IPS-20b (cell line): ENCODE data around the gene TRIP11.

Source experiments
- H3K27ac ChIP-seq: one replicate; pipeline ENCODE4 v1.5.1; 2013; ENCODE audit warnings: low read length
- H3K27me3 ChIP-seq: 2 replicates; pipeline ENCODE4 v1.6.1; 2013; ENCODE audit warnings: mild to moderate bottlenecking, low read length, inconsistent platforms; ENCODE audit not compliant: insufficient read depth
- H3K36me3 ChIP-seq: 2 replicates; pipeline ENCODE4 v1.6.1; 2013; ENCODE audit warnings: low read depth, mild to moderate bottlenecking, inconsistent platforms, low read length, moderate library complexity; ENCODE audit not compliant: insufficient read depth
- H3K4me1 ChIP-seq: 2 replicates; pipeline ENCODE4 v1.6.1; 2013; ENCODE audit warnings: mild to moderate bottlenecking, control low read depth, inconsistent platforms, low read length, moderate library complexity; ENCODE audit not compliant: insufficient read depth
- H3K4me3 ChIP-seq: 2 replicates; pipeline ENCODE4 v1.5.1; 2013; ENCODE audit warnings: mild to moderate bottlenecking, low read length, inconsistent platforms
- H3K9ac ChIP-seq: 2 replicates; pipeline ENCODE4 v1.6.1; 2013; ENCODE audit warnings: low read depth, mild to moderate bottlenecking, inconsistent platforms, low read length, moderate library complexity
- H3K9me3 ChIP-seq: 2 replicates; pipeline ENCODE4 v1.6.1; 2013; ENCODE audit warnings: mild to moderate bottlenecking, low read depth, low read length, inconsistent platforms; ENCODE audit not compliant: insufficient read depth

Gene TRIP11

DNA sequence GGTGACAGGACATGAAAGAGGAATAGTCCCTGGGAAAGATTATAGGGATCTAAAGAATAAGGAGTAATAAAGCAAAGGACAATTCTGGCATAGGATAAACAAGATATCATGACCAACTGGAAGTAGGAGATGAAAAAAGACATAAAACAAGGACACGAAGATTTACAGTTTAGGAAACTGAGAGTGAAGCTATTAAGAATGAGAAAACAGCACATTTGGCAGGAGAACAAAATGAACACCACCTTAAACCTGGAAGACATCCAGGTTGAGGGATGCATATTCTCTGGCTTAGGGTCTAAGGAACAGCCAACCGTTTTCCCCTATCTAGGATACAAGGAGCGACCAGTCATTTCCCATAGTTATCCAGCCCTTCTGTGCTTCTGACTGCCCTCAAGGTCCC lies 1.9 kb downstream of the TRIP11 start:
- Histone ChIP-seq H3K4me3 (peak overlapping the region; percentile 98), H3K9me3 (no peaks in the 10 kb centered on the region), H3K9ac (no peak overlapping the region), H3K27me3 (no peaks in the 10 kb centered on the region), H3K27ac (no peak overlapping the region), H3K4me1 (peaks cover 3% of the 10 kb centered on the region; the same call in 1 of the 2 replicates), H3K36me3 (no peaks in the 10 kb centered on the region; the same call in 1 of the 2 replicates)

DNA sequence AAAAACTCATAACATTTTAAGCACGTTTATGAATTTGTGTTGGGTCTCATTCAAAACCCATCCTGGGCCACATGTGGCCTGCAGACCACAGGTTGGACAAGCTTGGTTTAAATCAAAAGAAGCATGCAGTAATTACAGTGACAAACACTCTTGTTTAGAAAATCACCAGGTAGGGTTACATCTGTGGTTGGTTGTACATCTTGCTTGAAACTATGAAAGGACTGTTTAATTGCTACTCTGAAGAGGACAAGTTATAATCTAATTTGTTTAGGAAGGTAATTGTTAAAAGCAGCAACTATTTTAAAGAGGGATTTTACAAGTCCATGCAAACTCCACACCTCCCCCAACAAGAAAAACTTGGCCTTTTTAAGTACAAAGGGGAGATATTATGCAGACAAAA lies 4.0 kb downstream of the TRIP11 start:
- H3K27me3 ChIP-seq, result no peaks in the 10 kb centered on the region
- no peak overlapping the region for H3K27ac ChIP-seq
- no peak overlapping the region for H3K4me3 ChIP-seq
- H3K9me3 ChIP-seq, result no peaks in the 10 kb centered on the region
- no peaks in the 10 kb centered on the region; the same call in 1 of the 2 replicates for H3K36me3 ChIP-seq
- H3K9ac ChIP-seq, result no peak overlapping the region
- H3K4me1 ChIP-seq, result peaks cover 3% of the 10 kb centered on the region; the same call in 1 of the 2 replicates

DNA sequence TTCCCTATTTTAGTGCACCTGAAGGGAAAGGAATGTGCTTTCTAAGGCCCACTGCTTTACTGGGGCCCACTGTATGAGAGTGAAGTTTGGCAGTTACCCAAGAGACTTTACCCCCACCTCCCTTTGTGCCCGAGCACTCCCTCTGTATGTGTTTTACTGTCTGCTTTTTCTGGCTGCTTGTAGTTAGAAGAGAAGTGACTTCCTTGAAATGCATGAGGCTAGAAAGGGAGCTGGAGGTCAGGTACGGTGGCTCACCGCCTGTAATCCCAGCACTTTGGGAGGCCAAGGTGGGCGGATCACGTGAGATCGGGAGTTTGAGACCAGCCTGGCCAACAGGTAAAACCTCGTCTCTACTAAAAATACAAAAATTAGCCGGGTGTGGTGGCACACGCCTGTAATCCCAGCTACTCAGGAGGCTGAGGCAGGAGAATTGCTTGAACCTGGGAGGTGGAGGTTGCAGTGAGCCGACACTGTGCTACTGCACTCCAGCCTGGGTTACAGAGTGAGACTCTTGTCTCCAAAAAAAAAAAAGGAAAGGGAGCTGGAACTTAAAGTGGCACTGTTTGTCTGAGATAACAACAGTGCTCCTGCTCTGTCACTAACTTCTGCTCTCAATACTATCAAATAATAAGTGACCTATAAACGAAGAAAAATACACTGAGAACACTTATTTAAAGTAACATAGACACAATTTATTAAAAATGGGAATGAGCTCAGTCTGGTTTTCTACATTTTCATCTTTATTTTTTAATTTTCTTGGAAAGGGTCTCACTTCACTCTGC lies 5.8 kb downstream of the TRIP11 start:
- no peak overlapping the region for H3K9ac ChIP-seq
- no peak overlapping the region for H3K4me3 ChIP-seq
- H3K9me3 ChIP-seq, result no peaks in the 10 kb centered on the region
- H3K27ac ChIP-seq, result no peak overlapping the region
- H3K36me3 ChIP-seq, result peaks cover 9% of the 10 kb centered on the region; the same call in 1 of the 2 replicates
- H3K4me1 ChIP-seq, result peaks cover 3% of the 10 kb centered on the region; the same call in 1 of the 2 replicates
- no peaks in the 10 kb centered on the region for H3K27me3 ChIP-seq

DNA sequence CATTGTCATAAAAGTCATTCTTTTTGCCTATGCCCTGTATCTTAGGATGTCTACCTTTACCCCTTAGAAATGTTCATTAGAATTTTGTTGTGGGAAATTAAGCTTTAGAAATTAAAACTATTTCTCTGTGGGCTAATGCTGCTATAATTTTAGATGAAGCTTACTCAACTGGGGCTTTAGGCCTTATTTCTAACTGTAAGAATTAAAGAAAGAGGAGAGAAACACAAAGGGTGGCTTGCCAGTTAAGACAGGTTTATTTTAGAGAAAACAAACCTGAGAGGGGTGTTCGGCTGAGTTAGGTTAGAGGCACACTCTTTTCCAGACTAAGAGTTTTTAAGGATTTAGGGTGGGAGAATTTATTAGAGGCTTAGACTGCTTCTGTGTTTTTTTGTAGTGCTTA lies 6.4 kb downstream of the TRIP11 start:
- no peak overlapping the region for H3K27ac ChIP-seq
- H3K27me3 ChIP-seq, result no peaks in the 10 kb centered on the region
- H3K4me3 ChIP-seq, result no peak overlapping the region
- no peak overlapping the region for H3K9ac ChIP-seq
- peaks cover 15% of the 10 kb centered on the region; the same call in 1 of the 2 replicates for H3K36me3 ChIP-seq
- H3K4me1 ChIP-seq, result peaks cover 3% of the 10 kb centered on the region; the same call in 1 of the 2 replicates
- no peaks in the 10 kb centered on the region for H3K9me3 ChIP-seq

DNA sequence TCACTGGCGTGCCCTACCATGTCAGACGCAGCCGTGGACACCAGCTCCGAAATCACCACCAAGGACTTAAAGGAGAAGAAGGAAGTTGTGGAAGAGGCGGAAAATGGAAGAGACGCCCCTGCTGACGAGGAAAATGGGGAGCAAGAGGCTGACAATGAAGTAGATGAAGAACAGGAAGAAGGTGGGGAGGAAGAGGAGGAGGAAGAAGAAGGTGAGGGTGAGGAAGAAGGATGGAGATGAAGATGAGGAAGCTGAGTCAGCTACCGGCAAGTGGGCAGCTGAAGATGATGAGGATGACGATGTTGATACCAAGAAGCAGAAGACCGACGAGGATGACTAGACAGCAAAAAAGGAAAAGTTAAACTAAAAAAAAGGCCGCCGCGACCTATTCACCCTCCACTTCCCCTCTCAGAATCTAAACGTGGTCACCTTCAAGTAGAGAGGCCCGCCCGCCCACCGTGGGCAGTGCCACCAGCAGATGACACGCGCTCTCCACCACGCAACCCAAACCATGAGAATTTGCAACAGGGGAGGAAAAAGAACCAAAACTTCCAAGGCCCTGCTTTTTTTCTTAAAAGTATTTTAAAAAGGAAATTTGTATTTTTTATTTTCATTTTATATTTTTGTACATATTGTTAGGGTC lies 13.2 kb downstream of the TRIP11 start:
- Histone ChIP-seq H3K9ac (no peak overlapping the region), H3K36me3 (peaks cover 37% of the 10 kb centered on the region), H3K27ac (no peak overlapping the region), H3K9me3 (no peaks in the 10 kb centered on the region), H3K4me1 (no peaks in the 10 kb centered on the region), H3K27me3 (no peaks in the 10 kb centered on the region), H3K4me3 (no peak overlapping the region)

DNA sequence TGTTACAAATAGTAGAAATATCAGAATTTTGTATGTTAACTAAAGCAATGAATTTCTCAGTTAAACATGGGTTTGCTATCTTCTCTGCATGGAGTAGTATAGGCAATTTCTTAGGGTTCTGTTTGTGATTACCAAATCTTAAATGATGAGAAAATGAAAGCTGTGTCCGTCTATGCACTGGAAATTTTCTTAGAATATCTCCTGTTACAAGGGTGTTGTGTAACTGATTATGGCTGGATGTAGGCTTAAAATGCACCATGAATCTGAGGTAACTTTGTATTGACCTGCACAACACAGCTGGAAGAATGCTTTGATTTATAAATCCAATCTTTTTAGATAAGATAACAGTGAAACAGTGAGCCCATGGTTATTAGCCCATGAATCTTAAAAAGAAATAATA lies 17.8 kb downstream of the TRIP11 start:
- Histone ChIP-seq H3K4me3 (no peak overlapping the region), H3K9me3 (no peaks in the 10 kb centered on the region), H3K4me1 (no peaks in the 10 kb centered on the region), H3K27me3 (no peaks in the 10 kb centered on the region), H3K9ac (no peak overlapping the region), H3K27ac (no peak overlapping the region), H3K36me3 (peaks cover 34% of the 10 kb centered on the region)

DNA sequence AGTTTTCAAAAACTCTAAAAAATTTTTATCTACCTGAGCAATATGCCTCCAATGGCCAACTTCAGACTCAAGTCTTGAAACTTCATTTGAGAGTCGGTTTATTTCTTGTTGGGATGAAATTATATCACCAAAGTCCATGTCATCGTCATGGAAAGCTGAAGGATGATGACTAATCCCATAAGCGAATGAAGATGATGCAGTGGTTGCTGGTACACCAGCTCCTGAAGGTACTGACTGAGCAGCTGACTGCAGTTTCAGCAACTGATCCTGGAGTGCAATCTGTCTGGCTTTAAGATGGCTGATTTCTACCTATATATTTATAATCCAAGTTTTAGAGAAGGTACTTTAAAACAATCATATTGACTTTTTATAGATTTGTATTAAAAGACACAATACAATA lies 18.3 kb downstream of the TRIP11 start:
- Histone ChIP-seq H3K4me3 (no peak overlapping the region), H3K36me3 (peaks cover 37% of the 10 kb centered on the region), H3K9ac (no peak overlapping the region)

DNA sequence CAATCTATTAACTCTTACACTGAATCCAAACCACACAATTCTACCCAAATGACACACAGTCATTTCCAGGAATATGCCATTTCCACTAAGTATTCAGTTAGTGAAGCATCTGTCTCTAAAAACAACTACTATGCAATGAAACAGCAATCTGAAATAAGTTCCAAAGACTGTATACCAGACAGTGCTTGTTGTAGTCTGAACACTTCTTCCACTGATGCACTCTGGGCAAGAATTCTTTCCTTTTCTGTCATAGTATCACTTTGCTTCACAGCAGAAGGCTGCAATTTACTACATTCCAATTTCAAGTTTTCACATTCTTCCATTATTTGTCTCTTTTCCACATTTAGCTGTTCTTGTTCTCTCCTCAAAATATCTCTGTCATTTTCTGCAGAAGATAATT lies 25.8 kb downstream of the TRIP11 start:
- no peaks in the 10 kb centered on the region for H3K27me3 ChIP-seq
- no peak overlapping the region for H3K4me3 ChIP-seq
- H3K9me3 ChIP-seq, result no peaks in the 10 kb centered on the region
- no peaks in the 10 kb centered on the region for H3K4me1 ChIP-seq
- peaks cover 53% of the 10 kb centered on the region for H3K36me3 ChIP-seq
- no peak overlapping the region for H3K9ac ChIP-seq
- H3K27ac ChIP-seq, result no peak overlapping the region

More for the DNA sequence above, 18.3 kb downstream of the TRIP11 start:
- Histone ChIP-seq H3K27ac (no peak overlapping the region), H3K4me1 (no peaks in the 10 kb centered on the region), H3K9me3 (no peaks in the 10 kb centered on the region), H3K27me3 (no peaks in the 10 kb centered on the region)

DNA sequence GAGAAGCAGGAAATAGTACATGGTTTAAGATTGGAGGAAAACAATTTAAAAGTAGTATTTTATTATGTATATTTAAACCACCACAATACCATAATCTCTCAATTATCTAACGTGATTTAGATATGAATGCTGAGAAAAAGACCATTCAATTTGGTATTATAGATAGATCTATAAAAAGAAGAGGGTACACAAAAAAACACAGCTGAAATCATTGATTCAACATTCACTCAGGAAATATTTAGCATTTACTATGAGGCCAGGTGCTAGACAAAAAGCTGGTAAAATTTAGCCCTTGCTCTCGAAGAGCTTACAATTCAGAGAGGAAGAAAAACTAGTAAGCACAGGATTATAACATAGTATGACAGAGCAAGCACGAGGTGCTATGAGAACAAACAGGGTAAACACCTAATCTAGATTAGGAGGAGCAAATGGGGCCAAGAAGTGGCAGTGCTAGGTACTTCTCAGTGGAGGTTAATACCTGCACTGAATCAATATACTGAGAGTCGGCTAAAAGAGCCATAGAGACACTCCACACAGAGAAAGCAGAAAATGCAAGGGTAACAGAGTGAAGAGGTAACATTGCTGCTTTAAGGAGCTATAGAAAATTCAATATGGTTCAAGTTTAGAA lies 27.6 kb downstream of the TRIP11 start:
- Histone ChIP-seq H3K4me1 (no peaks in the 10 kb centered on the region), H3K27me3 (no peaks in the 10 kb centered on the region), H3K27ac (no peak overlapping the region), H3K4me3 (no peak overlapping the region), H3K9ac (no peak overlapping the region), H3K36me3 (peaks cover 60% of the 10 kb centered on the region), H3K9me3 (no peaks in the 10 kb centered on the region)

DNA sequence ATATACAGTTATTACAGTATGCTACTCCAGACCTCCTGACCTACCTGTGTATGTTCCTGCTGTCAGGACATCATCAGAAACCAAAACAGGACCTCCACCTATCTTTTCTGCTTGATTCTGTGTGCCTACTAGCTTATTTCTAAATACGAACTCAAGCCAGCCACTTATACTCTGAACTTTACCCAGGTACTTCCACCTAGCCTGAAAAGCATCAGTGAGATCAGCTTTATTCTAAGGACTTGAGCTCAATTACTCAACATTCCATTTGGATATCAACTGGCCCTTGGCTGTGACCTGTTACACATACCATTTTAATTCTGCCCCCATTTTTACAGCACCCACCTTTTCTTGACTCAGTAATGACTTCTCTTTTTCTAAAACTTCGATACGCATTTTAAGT lies 29.2 kb downstream of the TRIP11 start:
- no peak overlapping the region for H3K4me3 ChIP-seq
- H3K27ac ChIP-seq, result no peak overlapping the region
- H3K4me1 ChIP-seq, result no peaks in the 10 kb centered on the region
- no peak overlapping the region for H3K9ac ChIP-seq
- H3K27me3 ChIP-seq, result no peaks in the 10 kb centered on the region
- peaks cover 60% of the 10 kb centered on the region for H3K36me3 ChIP-seq
- no peaks in the 10 kb centered on the region for H3K9me3 ChIP-seq

DNA sequence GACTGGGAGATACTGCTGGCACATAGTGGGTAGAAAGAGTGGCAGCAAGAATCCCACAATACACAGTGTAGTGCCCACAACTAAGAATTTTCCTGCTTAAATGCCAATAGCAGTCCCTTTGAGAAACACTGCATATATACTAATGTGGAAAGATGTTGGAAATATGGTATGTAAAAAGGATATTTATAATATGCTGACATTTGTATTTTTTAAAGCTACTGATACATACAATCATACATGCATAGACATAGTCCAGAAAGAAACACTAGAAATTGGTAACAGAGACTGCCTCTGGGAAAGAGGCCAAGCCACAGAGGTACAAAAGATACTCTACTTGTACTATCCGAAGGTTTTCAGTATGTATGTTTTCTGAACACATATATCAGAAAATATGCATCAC lies 30.3 kb downstream of the TRIP11 start:
- H3K4me3 ChIP-seq, result no peak overlapping the region
- no peak overlapping the region for H3K27ac ChIP-seq
- H3K27me3 ChIP-seq, result no peaks in the 10 kb centered on the region
- H3K9ac ChIP-seq, result no peak overlapping the region
- no peaks in the 10 kb centered on the region for H3K4me1 ChIP-seq
- no peaks in the 10 kb centered on the region for H3K9me3 ChIP-seq
- peaks cover 65% of the 10 kb centered on the region for H3K36me3 ChIP-seq

DNA sequence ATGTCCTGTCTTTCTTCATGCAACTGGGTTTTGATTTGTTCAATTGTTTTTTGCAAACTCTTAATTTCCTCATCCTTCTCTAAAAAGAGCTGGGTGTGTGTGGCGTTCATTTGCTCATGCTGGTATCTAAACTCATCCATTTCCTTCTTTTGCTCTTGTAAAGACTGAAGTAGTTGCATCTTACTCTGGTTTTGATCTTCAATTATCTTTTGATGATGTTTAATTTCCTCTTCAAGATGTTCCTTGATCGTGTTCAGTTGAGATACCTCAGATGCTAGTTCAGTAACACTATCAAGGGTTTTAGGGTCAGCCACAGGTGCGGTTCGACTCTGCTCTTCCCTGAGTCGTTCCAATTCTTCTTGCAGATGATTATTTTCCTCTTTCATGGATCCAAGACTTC lies 34.8 kb downstream of the TRIP11 start:
- H3K4me3 ChIP-seq, result no peak overlapping the region
- peaks cover 56% of the 10 kb centered on the region for H3K36me3 ChIP-seq
- no peak overlapping the region for H3K9ac ChIP-seq
- no peaks in the 10 kb centered on the region for H3K4me1 ChIP-seq
- no peak overlapping the region for H3K27ac ChIP-seq
- no peaks in the 10 kb centered on the region for H3K9me3 ChIP-seq
- H3K27me3 ChIP-seq, result no peaks in the 10 kb centered on the region
